Measurements from ENCODE around the gene KLF11.

Gene KLF11

GRCh38 chr2:10064932-10065772 is 21.8 kb downstream of the KLF11 start:
- DNase-seq (ENCODE audit: low read depth), result no peak

- DNase-seq (ENCODE audit: low read depth), result no peak
Measured at GRCh38 chr2:10065773-10066055, 22.4 kb downstream of the KLF11 start.

- no peak for DNase-seq (ENCODE audit: low read depth)
Measured at GRCh38 chr2:10067330-10067729, 24.0 kb downstream of the KLF11 start.

- no peak for DNase-seq (ENCODE audit: low read depth)
Measured at GRCh38 chr2:10067881-10068280, 24.5 kb downstream of the KLF11 start.

GRCh38 chr2:10071176-10071575 is 27.8 kb downstream of the KLF11 start:
- no peak for DNase-seq (ENCODE audit: low read depth)

- no peak for DNase-seq (ENCODE audit: low read depth)
Measured at GRCh38 chr2:10071595-10071994, 28.2 kb downstream of the KLF11 start.

GRCh38 chr2:10072656-10073480 is 29.5 kb downstream of the KLF11 start:
- DNase-seq (ENCODE audit: low read depth), result peak; percentile 45

GRCh38 chr2:10073706-10074105 is 30.4 kb downstream of the KLF11 start:
- no peak for DNase-seq (ENCODE audit: low read depth)

- DNase-seq (ENCODE audit: low read depth), result no peak
Measured at GRCh38 chr2:10075101-10075500, 31.8 kb downstream of the KLF11 start.

- DNase-seq (ENCODE audit: low read depth), result no peak
Measured at GRCh38 chr2:10075571-10076209, 32.3 kb downstream of the KLF11 start.

- DNase-seq (ENCODE audit: low read depth), result no peak
Measured at GRCh38 chr2:10076511-10076910, 33.2 kb downstream of the KLF11 start.

GRCh38 chr2:10076988-10077527 is 33.7 kb downstream of the KLF11 start:
- no peak for DNase-seq (ENCODE audit: low read depth)

- no peak for DNase-seq (ENCODE audit: low read depth)
Measured at GRCh38 chr2:10078001-10078400, 34.7 kb downstream of the KLF11 start.

- no peak for DNase-seq (ENCODE audit: low read depth)
Measured at GRCh38 chr2:10078704-10079265, 35.4 kb downstream of the KLF11 start.

- no peak for DNase-seq (ENCODE audit: low read depth)
Measured at GRCh38 chr2:10079266-10079869, 36.0 kb downstream of the KLF11 start.

GRCh38 chr2:10079870-10080535 is 36.7 kb downstream of the KLF11 start, which contains the start of gene CYS1:
TSS of gene CYS1 (minus strand) at chr2:10080411. CDS start at chr2:10080223, 188 bp downstream.
- no peak for DNase-seq (ENCODE audit: low read depth)

- DNase-seq (ENCODE audit: low read depth), result no peak
Measured at GRCh38 chr2:10080536-10081304, 37.4 kb downstream of the KLF11 start.

GRCh38 chr2:10083046-10083445 is 39.7 kb downstream of the KLF11 start:
- no peak for DNase-seq (ENCODE audit: low read depth)

GRCh38 chr2:10083692-10084211 is 40.4 kb downstream of the KLF11 start:
- no peak for DNase-seq (ENCODE audit: low read depth)

GRCh38 chr2:10084223-10084865 is 41.0 kb downstream of the KLF11 start:
- DNase-seq (ENCODE audit: low read depth), result no peak

All from stimulated activated CD8-positive, alpha-beta memory T cell treated with anti-CD3 and anti-CD28 coated beads, Interleukin-7, amount 100 ng/mL, for 24 hours (primary cell).